SU-DHL-6 (cell line): ENCODE results near the gene CD200R1L.

Experiments
- H2AFZ ChIP-seq: fragments of 200-600 bp; sonication (generic); 2 replicates; pipeline ENCODE4 v1.6.1; 2014; ENCODE audit warnings: low read depth, mild to moderate bottlenecking, moderate library complexity, mixed read lengths, antibody characterized with exemption, low read length; ENCODE audit not compliant: severe bottlenecking
- H3F3A ChIP-seq: fragments of 200-600 bp; shearing (Covaris generic); 2 replicates; pipeline ENCODE4 v1.6.0; 2016; ENCODE audit warnings: antibody characterized with exemption, mild to moderate bottlenecking; ENCODE audit not compliant: insufficient read depth
- H3K27ac ChIP-seq: fragments of 200-600 bp; sonication (generic); 2 replicates; pipeline ENCODE4 v1.5.1; 2016; ENCODE audit warnings: low read depth, mild to moderate bottlenecking, low read length, moderate library complexity, mixed read lengths
- H3K27me3 ChIP-seq: fragments of 200-600 bp; sonication (generic), shearing (Covaris generic); 2 replicates; pipeline ENCODE4 v1.6.0; 2014; ENCODE audit warnings: mild to moderate bottlenecking, low read length
- H3K36me3 ChIP-seq: fragments of 200-600 bp; sonication (generic); 2 replicates; pipeline ENCODE4 v1.6.1; 2014; ENCODE audit warnings: mild to moderate bottlenecking, low read length, mixed read lengths
- H3K4me2 ChIP-seq: fragments of 300-600, 200-600 bp; shearing (Covaris generic), sonication (generic); 2 replicates; pipeline ENCODE4 v1.6.0; 2014; ENCODE audit warnings: low read length, low read depth, mild to moderate bottlenecking; ENCODE audit not compliant: poor library complexity, severe bottlenecking
- H3K4me3 ChIP-seq: fragments of 200-600 bp; sonication (generic); 2 replicates; pipeline ENCODE4 v1.5.1; 2014; ENCODE audit warnings: antibody characterized with exemption, low read length, mild to moderate bottlenecking, mixed read lengths; ENCODE audit not compliant: insufficient read depth, poor library complexity, severe bottlenecking
- H3K79me2 ChIP-seq: fragments of 200-600 bp; sonication (generic); 2 replicates; pipeline ENCODE4 v1.6.1; 2014; ENCODE audit warnings: mild to moderate bottlenecking, low read length, moderate library complexity; ENCODE audit not compliant: insufficient read depth
- H3K9ac ChIP-seq: fragments of 200-600 bp; sonication (generic); 2 replicates; pipeline ENCODE4 v1.7.0; 2014; ENCODE audit warnings: mild to moderate bottlenecking, low read length
- H3K9me2 ChIP-seq: fragments of 200-600 bp; sonication (generic); replicated peaks from 2 replicates; pipeline ENCODE4 v1.6.1; 2014; ENCODE audit warnings: low read length; ENCODE audit not compliant: insufficient read depth
- H3K9me3 ChIP-seq: fragments of 200-600 bp; sonication (generic); 2 replicates; pipeline ENCODE4 v1.6.1; 2014; ENCODE audit warnings: low read length, mixed read lengths; ENCODE audit not compliant: insufficient read depth
- H4K20me1 ChIP-seq: fragments of 200-600 bp; sonication (generic); 2 replicates; pipeline ENCODE4 v1.6.1; 2014; ENCODE audit warnings: low read depth, mild to moderate bottlenecking, antibody characterized with exemption, low read length, moderate library complexity, mixed read lengths
- EZH2phosphoT487 ChIP-seq: fragments of 200-600 bp; sonication (generic), shearing (Covaris generic); conservative IDR thresholded peaks from 2 replicates; pipeline ENCODE4 v1.6.1; 2018; ENCODE audit warnings: mild to moderate bottlenecking, antibody characterized with exemption, low read length, moderate library complexity, mixed read lengths
- TF ChIP-seq, protein P1 (sequence below): fragments of 200-600 bp; sonication (generic); IDR thresholded peaks from one replicate; pipeline ENCODE4 v1.5.1; 2017; ENCODE audit warnings: antibody characterized with exemption, mild to moderate bottlenecking, low read length, moderate library complexity; ENCODE audit not compliant: insufficient read depth, poor library complexity, severe bottlenecking

CD200R1L gene, protein sequence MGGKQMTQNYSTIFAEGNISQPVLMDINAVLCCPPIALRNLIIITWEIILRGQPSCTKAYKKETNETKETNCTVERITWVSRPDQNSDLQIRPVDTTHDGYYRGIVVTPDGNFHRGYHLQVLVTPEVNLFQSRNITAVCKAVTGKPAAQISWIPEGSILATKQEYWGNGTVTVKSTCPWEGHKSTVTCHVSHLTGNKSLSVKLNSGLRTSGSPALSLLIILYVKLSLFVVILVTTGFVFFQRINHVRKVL

GRCh38 chr3:112846764-112847163, at the start of gene CD200R1L:
CD200R1L (minus strand) TSS chr3:112846864; CDS start chr3:112829367, 17,497 bp downstream.
- Histone ChIP-seq H3K9ac (no peak within 1 kb of the TSS), H3K4me3 (no peak within 1 kb of the TSS), H3K79me2 (no peaks in the 10 kb centered on the region), H3K27me3 (no peaks in the 10 kb centered on the region), H3K9me3 (peaks cover 13% of the 10 kb centered on the region; the same call in 1 of the 2 replicates), H3K27ac (no peak within 1 kb of the TSS), H3F3A (no peaks in the 10 kb centered on the region), H3K36me3 (no peaks in the 10 kb centered on the region), H3K9me2 (no peaks in the 10 kb centered on the region), H3K4me2 (no peak within 1 kb of the TSS), H4K20me1 (no peaks in the 10 kb centered on the region), H2AFZ (peak within 1 kb of the TSS; percentile 0)
- TF ChIP-seq, protein P1, sequence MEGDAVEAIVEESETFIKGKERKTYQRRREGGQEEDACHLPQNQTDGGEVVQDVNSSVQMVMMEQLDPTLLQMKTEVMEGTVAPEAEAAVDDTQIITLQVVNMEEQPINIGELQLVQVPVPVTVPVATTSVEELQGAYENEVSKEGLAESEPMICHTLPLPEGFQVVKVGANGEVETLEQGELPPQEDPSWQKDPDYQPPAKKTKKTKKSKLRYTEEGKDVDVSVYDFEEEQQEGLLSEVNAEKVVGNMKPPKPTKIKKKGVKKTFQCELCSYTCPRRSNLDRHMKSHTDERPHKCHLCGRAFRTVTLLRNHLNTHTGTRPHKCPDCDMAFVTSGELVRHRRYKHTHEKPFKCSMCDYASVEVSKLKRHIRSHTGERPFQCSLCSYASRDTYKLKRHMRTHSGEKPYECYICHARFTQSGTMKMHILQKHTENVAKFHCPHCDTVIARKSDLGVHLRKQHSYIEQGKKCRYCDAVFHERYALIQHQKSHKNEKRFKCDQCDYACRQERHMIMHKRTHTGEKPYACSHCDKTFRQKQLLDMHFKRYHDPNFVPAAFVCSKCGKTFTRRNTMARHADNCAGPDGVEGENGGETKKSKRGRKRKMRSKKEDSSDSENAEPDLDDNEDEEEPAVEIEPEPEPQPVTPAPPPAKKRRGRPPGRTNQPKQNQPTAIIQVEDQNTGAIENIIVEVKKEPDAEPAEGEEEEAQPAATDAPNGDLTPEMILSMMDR: no peak
- TF ChIP-seq EZH2phosphoT487: no peak

- peaks cover 6% of the 10 kb centered on the region; the same call in 1 of the 2 replicates for H3K36me3 ChIP-seq
- no peak overlapping the region for H3K9ac ChIP-seq
- no peaks in the 10 kb centered on the region for H4K20me1 ChIP-seq
- no peak for TF ChIP-seq EZH2phosphoT487
- TF ChIP-seq, protein P1: no peak
- H3K4me2 ChIP-seq: no peak overlapping the region
- H2AFZ ChIP-seq: no peak overlapping the region
- no peaks in the 10 kb centered on the region for H3K27me3 ChIP-seq
- no peaks in the 10 kb centered on the region for H3K9me3 ChIP-seq
- H3K9me2 ChIP-seq: no peaks in the 10 kb centered on the region
- no peak overlapping the region for H3K27ac ChIP-seq
- H3F3A ChIP-seq: peaks cover 6% of the 10 kb centered on the region; the same call in 1 of the 2 replicates
- no peaks in the 10 kb centered on the region for H3K79me2 ChIP-seq
- no peak overlapping the region for H3K4me3 ChIP-seq
Observed at GRCh38 chr3:112894258-112894657, 47.6 kb upstream of the CD200R1L start.

- H3K9ac ChIP-seq: peak overlapping the region; percentile 49
- H2AFZ ChIP-seq: peak overlapping the region; percentile 68
- no peaks in the 10 kb centered on the region for H3K9me2 ChIP-seq
- H3K4me3 ChIP-seq: peak overlapping the region; percentile 28
- H3F3A ChIP-seq: peaks cover 13% of the 10 kb centered on the region
- peaks cover 6% of the 10 kb centered on the region; the same call in 1 of the 2 replicates for H3K36me3 ChIP-seq
- H3K79me2 ChIP-seq: no peaks in the 10 kb centered on the region
- no peaks in the 10 kb centered on the region for H4K20me1 ChIP-seq
- peak overlapping the region; percentile 97 for H3K27ac ChIP-seq
- no peaks in the 10 kb centered on the region for H3K9me3 ChIP-seq
- H3K27me3 ChIP-seq: no peaks in the 10 kb centered on the region
- no peak for TF ChIP-seq EZH2phosphoT487
- TF ChIP-seq, protein P1: no peak
- peak overlapping the region; percentile 70 for H3K4me2 ChIP-seq
Observed at GRCh38 chr3:112889357-112889756, 42.7 kb upstream of the CD200R1L start.
